ENCODE data around the gene LIPF. TPM values are rescaled to one million over a fixed set of nuclear protein-coding genes. Genes with fewer than 3 reads are reported as not detected.

Gene LIPF
- total and polyA plus RNA-seq, 2 experiments from 2014 or later = not detected

DNA sequence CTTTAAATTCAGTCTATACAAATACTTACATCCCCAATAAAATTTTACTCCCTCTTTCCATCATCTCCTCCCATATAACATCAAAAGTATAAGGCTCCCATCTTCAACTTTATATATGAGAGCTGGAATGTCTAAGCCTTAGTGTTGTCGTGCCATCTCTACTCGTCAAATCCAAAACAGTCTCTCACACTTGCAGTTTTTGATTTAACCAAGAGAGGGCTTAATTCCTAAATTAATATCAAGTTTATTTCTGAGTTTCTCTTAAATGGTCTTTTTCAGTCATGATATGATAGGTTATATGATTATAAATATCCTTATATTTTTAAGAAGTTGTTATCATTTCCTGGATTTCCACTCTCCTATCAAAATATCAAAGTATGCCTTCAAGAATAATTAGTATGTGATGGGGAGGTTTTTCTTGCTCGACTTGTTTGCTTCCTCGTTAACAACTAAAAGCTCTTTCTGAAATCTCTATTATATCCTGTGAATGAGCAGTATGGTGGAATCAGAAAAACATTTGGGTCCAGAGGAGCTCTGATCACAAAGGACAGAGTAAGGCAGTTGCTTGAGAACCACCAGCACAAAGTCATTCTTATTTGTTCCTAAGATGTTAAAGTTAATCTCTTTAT, 29.3 kb downstream of the LIPF start:
- H3K4me1 Mint-ChIP-seq = no peaks in the 10 kb centered on the region; the same call in 2 of the 3 replicates
- H3K27ac Mint-ChIP-seq = no peak overlapping the region
- no peak overlapping the region for H2AFZ ChIP-seq
- H3K4me3 ChIP-seq = no peak overlapping the region
- H3K36me3 Mint-ChIP-seq (ENCODE audit: low read depth) = no peaks in the 10 kb centered on the region
- H3F3A ChIP-seq (replicated peaks; ENCODE audit: low read depth) = no peaks in the 10 kb centered on the region
- ATAC-seq (no peak), DNase-seq (ENCODE audit: low spot score) (peak; percentile 17)
- H3K27me3 ChIP-seq (ENCODE audit: insufficient read depth) = peaks cover 76% of the 10 kb centered on the region
- H3K9me2 ChIP-seq (ENCODE audit: insufficient read depth) = no peaks in the 10 kb centered on the region
- H3K27ac ChIP-seq (ENCODE audit: low read depth) = no peak overlapping the region
- no peaks in the 10 kb centered on the region for H3K36me3 ChIP-seq (ENCODE audit: insufficient read depth)
- peaks cover 27% of the 10 kb centered on the region for H3K27me3 Mint-ChIP-seq (ENCODE audit: insufficient read depth, low read depth, poor library complexity)
- no peaks in the 10 kb centered on the region for H3K9me3 Mint-ChIP-seq
- H3K79me2 ChIP-seq (replicated peaks; ENCODE audit: insufficient read depth) = no peaks in the 10 kb centered on the region
- TF ChIP-seq, protein P1, sequence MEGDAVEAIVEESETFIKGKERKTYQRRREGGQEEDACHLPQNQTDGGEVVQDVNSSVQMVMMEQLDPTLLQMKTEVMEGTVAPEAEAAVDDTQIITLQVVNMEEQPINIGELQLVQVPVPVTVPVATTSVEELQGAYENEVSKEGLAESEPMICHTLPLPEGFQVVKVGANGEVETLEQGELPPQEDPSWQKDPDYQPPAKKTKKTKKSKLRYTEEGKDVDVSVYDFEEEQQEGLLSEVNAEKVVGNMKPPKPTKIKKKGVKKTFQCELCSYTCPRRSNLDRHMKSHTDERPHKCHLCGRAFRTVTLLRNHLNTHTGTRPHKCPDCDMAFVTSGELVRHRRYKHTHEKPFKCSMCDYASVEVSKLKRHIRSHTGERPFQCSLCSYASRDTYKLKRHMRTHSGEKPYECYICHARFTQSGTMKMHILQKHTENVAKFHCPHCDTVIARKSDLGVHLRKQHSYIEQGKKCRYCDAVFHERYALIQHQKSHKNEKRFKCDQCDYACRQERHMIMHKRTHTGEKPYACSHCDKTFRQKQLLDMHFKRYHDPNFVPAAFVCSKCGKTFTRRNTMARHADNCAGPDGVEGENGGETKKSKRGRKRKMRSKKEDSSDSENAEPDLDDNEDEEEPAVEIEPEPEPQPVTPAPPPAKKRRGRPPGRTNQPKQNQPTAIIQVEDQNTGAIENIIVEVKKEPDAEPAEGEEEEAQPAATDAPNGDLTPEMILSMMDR (conservative IDR thresholded peaks at IDR 0.05; ENCODE audit: low read depth in 2 of 2) = peak in 1 of 2 experiments; percentile 35; a peak in 1 of 4 replicates
- TF ChIP-seq EZH2phosphoT487 (IDR thresholded peaks at IDR 0.05; ENCODE audit: unreplicated experiment) = no peak
- no peak for TF ChIP-seq REST (IDR thresholded peaks at IDR 0.05; ENCODE audit: unreplicated experiment)
- no peak overlapping the region for H3K4me2 ChIP-seq
- H3K4me1 ChIP-seq (ENCODE audit: insufficient read depth) = no peaks in the 10 kb centered on the region
- peaks cover 9% of the 10 kb centered on the region; the same call in 1 of the 2 replicates for H4K20me1 ChIP-seq (replicated peaks; ENCODE audit: insufficient read depth)
- H3K4me3 Mint-ChIP-seq = no peak overlapping the region

DNA sequence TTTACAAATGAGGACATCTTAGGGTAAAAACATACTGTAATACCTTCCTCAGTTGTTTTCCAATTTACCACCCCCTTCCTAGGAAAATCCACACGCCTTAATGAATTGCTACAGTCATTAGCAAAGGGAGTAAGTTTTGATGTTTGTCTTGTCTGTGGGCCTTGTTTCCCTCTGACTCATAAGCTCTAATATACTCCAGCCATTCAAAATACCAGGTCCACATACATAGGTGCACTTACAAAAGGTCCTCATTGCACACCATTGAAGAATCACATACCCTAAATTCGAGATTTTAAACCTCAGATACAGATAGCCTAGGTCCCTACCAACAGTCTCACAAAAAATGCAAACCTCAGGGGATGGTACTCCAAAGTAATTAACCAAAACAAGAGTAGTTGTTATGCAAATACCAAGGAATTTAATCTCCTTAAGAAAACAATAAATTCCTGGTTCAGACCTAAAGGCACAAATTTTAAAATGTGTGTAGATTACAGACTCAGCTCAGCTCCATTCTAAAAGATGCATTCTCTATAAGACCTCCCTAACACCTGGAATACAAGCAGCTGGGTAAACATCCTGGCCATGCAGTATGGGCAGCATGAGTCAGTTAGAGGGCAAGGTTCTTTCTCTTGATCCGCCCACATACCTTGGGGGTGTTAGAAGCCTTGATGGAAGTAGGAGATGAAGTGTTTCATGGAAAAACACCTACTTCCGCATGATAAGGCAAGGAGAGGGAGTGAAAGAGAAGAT, 38.8 kb downstream of the LIPF start:
- ATAC-seq (peak; percentile 99), DNase-seq (ENCODE audit: low spot score) (peak; percentile 94)
- H3K4me1 ChIP-seq (ENCODE audit: insufficient read depth) = no peaks in the 10 kb centered on the region
- Mint-ChIP-seq H3K4me1 (peaks cover 26% of the 10 kb centered on the region), H3K36me3 (ENCODE audit: low read depth) (no peaks in the 10 kb centered on the region), H3K9me3 (peaks cover 3% of the 10 kb centered on the region; the same call in 1 of the 3 replicates), H3K4me3 (no peak overlapping the region), H3K27ac (no peak overlapping the region), H3K27me3 (ENCODE audit: insufficient read depth, low read depth, poor library complexity) (peaks cover 73% of the 10 kb centered on the region)
- no peaks in the 10 kb centered on the region for H3K9me2 ChIP-seq (ENCODE audit: insufficient read depth)
- no peaks in the 10 kb centered on the region for H3F3A ChIP-seq (replicated peaks; ENCODE audit: low read depth)
- H4K20me1 ChIP-seq (replicated peaks; ENCODE audit: insufficient read depth) = peaks cover 15% of the 10 kb centered on the region
- H3K4me2 ChIP-seq = no peak overlapping the region
- peaks cover 96% of the 10 kb centered on the region for H3K27me3 ChIP-seq (ENCODE audit: insufficient read depth)
- H3K36me3 ChIP-seq (ENCODE audit: insufficient read depth) = no peaks in the 10 kb centered on the region
- no peaks in the 10 kb centered on the region for H3K79me2 ChIP-seq (replicated peaks; ENCODE audit: insufficient read depth)
- H2AFZ ChIP-seq = no peak overlapping the region
- H3K4me3 ChIP-seq = no peak overlapping the region
- H3K27ac ChIP-seq (ENCODE audit: low read depth) = no peak overlapping the region
- TF ChIP-seq JUNB (IDR thresholded peaks at IDR 0.05; ENCODE audit: unreplicated experiment) (no peak), CREB1 (CRISPR knock-in tag; IDR thresholded peaks at IDR 0.05; ENCODE audit: low read depth) (no peak), POLR2AphosphoS5 (IDR thresholded peaks at IDR 0.05; ENCODE audit: low read depth) (peak; percentile 86), NANOG (IDR thresholded peaks at IDR 0.05; ENCODE audit: borderline replicate concordance) (peak; percentile 89)
- TF ChIP-seq, protein P2, sequence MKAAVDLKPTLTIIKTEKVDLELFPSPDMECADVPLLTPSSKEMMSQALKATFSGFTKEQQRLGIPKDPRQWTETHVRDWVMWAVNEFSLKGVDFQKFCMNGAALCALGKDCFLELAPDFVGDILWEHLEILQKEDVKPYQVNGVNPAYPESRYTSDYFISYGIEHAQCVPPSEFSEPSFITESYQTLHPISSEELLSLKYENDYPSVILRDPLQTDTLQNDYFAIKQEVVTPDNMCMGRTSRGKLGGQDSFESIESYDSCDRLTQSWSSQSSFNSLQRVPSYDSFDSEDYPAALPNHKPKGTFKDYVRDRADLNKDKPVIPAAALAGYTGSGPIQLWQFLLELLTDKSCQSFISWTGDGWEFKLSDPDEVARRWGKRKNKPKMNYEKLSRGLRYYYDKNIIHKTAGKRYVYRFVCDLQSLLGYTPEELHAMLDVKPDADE (IDR thresholded peaks at IDR 0.05) = peak; percentile 76
